Muscle layer of colon (tissue), 2 donors: ENCODE measurements around the gene ZNF784.
"Not testable (repeated sequence)": the region's sequence is repeated elsewhere in the genome, so short reads cannot be mapped to it uniquely, and the experiment has no call there.

Experiments
- H3K27ac ChIP-seq: one replicate; pipeline ENCODE4 v1.7.0; 2013; ENCODE audit warnings: low read depth, mild to moderate bottlenecking, low read length, moderate library complexity
- H3K27me3 ChIP-seq, 2 donors: one replicate each; pipeline ENCODE4 v1.7.0; 2013; ENCODE audit warnings: low read length in 2 of 2, mild to moderate bottlenecking in 2 of 2; ENCODE audit not compliant: insufficient read depth in 2 of 2, control insufficient read depth in 1 of 2
- H3K36me3 ChIP-seq: one replicate; pipeline ENCODE4 v1.7.0; 2013; ENCODE audit warnings: mild to moderate bottlenecking, low read length; ENCODE audit not compliant: insufficient read depth
- H3K4me1 ChIP-seq: one replicate; pipeline ENCODE4 v1.7.0; 2013; ENCODE audit warnings: mild to moderate bottlenecking, low read length; ENCODE audit not compliant: insufficient read depth
- H3K4me3 ChIP-seq, 2 donors: one replicate each; pipeline ENCODE4 v1.7.0; 2013; ENCODE audit warnings: low read length in 2 of 2, low read depth in 1 of 2, mild to moderate bottlenecking in 1 of 2, moderate library complexity in 1 of 2
- H3K9ac ChIP-seq: one replicate; pipeline ENCODE4 v1.7.0; 2013; ENCODE audit warnings: low read length
- H3K9me3 ChIP-seq: one replicate; pipeline ENCODE4 v1.7.0; 2013; ENCODE audit warnings: mild to moderate bottlenecking, low read length
- donor health status: abdominal sarcoma.
- donor health status: Adenocarcinoma of cecum.

The ZNF784 gene

DNA sequence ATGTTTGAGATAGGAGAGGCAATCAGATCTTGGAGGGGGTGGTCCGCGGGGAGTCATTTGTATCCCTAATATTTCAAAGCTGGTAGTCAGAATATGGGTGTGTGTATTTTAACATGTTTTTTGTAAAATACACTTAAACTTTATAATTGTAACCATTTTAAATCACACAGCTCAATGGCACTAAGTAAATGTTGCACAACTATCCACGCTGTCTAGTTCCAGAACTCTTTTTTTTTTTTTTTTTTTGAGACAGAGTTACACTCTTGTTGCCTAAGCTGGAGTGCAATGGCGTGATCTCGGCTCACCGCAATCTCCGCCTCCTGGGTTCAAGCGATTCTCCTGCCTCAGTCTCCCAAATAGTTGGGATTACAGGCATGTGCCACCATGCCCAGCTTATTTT is 40.5 kb downstream of the ZNF784 start:
- peaks cover 30% of the 10 kb centered on the region for H3K4me1 ChIP-seq
- not testable (repeated sequence) for H3K9ac ChIP-seq, H3K27ac ChIP-seq, H3K9me3 ChIP-seq, H3K4me3 ChIP-seq, H3K27me3 ChIP-seq, H3K36me3 ChIP-seq

DNA sequence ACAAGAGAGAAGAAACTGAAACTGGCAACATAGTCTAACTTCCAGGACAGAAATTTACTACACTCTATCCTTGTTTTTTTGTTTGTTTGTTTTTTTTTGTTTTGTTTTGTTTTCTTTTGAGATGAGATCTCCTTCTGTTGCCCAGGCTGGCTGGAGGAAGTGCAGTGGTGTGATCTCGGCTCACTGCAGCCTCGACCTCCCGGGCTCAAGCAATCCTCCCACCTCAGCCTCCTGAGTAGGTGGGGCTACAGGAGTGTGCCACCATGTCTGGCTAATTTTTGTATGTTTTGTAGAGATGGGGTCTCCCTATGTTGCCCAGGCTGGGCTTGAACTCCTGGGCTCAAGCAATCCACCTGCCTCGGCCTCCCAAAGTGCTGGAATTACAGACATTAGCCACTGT is 42.1 kb downstream of the ZNF784 start:
- not testable (repeated sequence) for H3K36me3 ChIP-seq, H3K27me3 ChIP-seq, H3K4me3 ChIP-seq, H3K9me3 ChIP-seq, H3K27ac ChIP-seq, H3K9ac ChIP-seq
- peaks cover 28% of the 10 kb centered on the region for H3K4me1 ChIP-seq

DNA sequence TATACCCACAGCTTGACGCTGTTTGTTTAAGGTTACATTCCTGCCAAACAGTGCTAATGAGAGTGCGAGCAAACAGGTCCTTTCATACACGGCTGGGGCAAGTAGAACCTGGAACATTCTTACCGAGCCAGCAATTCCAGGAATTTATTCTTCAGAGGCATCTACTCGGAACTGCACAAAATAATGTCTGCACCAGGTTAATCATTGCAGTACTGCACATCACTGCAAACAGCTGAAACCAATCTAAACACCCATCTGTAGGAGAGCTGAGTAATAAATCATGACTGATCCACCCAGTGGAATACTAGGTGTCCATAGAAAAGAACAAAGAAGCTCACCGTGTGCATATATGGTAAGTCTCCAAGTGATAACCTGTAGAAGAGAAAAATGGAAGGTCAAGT is 42.5 kb downstream of the ZNF784 start:
- no peaks in the 10 kb centered on the region for H3K9me3 ChIP-seq
- H3K4me1 ChIP-seq: peaks cover 24% of the 10 kb centered on the region
- no peaks in the 10 kb centered on the region for H3K27me3 ChIP-seq
- no peaks in the 10 kb centered on the region for H3K36me3 ChIP-seq
- H3K9ac ChIP-seq: no peak overlapping the region
- H3K27ac ChIP-seq: no peak overlapping the region
- H3K4me3 ChIP-seq: no peak overlapping the region

DNA sequence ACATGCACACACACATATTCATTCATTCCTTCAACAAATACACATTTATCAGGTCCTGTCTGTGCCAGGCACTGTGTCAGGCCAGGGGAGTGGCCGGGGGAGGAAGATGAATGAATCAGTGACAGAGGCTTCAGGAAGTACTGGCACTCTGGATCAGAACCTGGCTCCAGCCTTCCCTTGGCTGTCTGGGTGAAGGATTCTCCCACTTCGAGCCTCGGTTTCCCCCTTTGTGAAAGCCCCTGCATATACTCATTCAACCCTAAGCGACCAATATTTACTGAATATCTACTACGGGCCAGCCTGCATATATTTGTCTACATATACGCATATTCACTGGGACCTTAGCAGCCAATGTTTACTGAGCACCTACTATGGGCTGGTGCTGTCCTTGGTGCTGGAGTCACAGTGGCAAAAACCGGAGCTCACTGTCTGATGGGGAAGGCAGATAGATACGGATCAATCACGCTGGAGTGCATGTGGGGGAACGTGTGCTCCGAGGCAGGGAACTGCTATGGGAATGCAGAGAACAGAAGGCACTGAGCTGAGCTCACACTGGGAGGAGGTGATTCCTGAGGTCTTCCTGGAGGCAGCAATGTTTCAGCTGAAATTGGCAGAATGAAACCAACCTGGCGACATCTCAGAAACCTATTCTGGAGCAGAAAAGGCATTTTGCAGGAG is 43.1 kb downstream of the ZNF784 start:
- H3K27ac ChIP-seq: peak overlapping the region; percentile 90
- H3K4me1 ChIP-seq: peaks cover 22% of the 10 kb centered on the region
- H3K4me3 ChIP-seq: peak overlapping the region; percentile 81 to 91
- no peaks in the 10 kb centered on the region for H3K9me3 ChIP-seq
- no peak overlapping the region for H3K9ac ChIP-seq
- no peaks in the 10 kb centered on the region for H3K36me3 ChIP-seq
- no peaks in the 10 kb centered on the region for H3K27me3 ChIP-seq

DNA sequence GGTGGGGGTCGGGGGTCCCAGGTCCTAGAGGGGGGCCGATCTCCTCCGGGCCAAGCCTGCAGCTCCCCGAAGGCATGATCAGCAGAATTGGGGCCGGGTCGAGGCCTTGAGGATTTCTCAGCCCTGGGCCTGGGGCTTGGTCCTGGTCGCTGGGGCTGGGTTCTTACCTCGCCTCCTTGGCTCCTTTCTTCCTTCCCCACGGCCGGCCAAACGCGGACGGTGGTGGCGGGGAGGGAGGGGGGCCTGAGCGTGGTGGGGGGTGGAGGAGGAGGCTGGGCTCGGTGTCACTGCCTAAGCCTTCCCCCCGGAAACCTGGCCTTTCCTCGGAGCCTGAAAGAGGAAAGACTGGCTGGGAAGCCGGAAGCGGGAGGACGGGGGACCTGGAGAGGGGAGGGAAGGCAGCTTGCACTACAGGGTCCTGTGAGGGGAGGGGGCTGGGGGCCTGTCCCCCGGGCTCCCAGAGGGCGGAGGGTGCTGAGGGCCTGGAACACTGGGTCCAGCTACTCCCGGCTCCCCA is 43.7 kb downstream of the ZNF784 start, which contains the start of gene ZNF579:
TSS of gene ZNF579 (minus strand) at position 221 of the 517 bp plus-strand sequence. CDS start 1,209 bp downstream, outside the sequence.
- Histone ChIP-seq H3K9me3 (no peaks in the 10 kb centered on the region), H3K4me1 (peaks cover 18% of the 10 kb centered on the region), H3K27ac (peak within 1 kb of the TSS; percentile 90)

DNA sequence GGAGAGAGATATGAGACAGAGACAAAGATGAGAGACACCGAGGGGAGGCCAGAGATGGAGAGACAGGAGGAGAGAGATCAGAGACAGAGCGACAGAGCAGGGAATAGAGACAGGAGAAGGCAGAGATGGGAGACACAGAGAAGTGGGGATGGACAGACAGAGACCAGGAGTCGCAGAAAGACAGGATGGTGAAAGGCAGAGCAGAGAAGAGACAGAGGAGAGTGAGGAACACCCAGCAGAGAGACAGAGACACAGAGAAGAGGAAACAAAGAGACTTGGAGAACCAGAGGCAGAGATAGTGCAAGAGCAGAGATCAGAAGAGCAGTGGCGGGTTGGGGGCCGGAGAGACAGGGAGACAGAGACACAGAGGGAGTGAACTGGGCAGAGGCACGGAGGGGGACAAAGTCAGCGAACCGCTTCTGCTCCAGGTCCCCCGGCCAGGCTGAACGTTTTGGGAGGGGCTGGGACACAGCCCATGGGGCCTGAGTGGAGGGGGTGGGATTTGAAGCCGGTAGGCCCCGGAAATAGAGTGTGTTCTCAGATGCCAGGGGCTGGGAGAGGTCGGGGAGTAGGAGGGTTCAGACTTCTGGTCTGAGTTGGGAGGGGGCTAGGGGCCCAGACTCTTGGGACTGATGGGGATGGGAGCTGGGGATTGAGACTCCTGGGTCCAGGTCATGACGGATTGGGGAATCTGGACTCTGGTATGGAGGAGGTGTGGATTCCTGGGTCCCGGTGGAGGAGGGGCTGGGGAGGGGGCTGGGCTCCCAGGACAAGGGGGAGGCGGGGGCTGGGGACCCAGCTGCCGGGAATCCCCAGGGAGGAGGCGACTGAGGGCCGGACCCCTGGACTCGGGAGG is 44.4 kb downstream of the ZNF784 start:
- Histone ChIP-seq H3K27ac (peak overlapping the region; percentile 90), H3K9me3 (no peaks in the 10 kb centered on the region), H3K4me3 (peak overlapping the region; percentile 81 to 91), H3K36me3 (no peaks in the 10 kb centered on the region), H3K27me3 (no peaks in the 10 kb centered on the region), H3K4me1 (peaks cover 18% of the 10 kb centered on the region), H3K9ac (peak overlapping the region; percentile 61)

More for the DNA sequence above, 43.7 kb downstream of the ZNF784 start, which contains the start of gene ZNF579:
- H3K9ac ChIP-seq: peak within 1 kb of the TSS; percentile 61
- peak within 1 kb of the TSS; percentile 81 to 91 for H3K4me3 ChIP-seq
- no peaks in the 10 kb centered on the region for H3K27me3 ChIP-seq
- H3K36me3 ChIP-seq: no peaks in the 10 kb centered on the region

DNA sequence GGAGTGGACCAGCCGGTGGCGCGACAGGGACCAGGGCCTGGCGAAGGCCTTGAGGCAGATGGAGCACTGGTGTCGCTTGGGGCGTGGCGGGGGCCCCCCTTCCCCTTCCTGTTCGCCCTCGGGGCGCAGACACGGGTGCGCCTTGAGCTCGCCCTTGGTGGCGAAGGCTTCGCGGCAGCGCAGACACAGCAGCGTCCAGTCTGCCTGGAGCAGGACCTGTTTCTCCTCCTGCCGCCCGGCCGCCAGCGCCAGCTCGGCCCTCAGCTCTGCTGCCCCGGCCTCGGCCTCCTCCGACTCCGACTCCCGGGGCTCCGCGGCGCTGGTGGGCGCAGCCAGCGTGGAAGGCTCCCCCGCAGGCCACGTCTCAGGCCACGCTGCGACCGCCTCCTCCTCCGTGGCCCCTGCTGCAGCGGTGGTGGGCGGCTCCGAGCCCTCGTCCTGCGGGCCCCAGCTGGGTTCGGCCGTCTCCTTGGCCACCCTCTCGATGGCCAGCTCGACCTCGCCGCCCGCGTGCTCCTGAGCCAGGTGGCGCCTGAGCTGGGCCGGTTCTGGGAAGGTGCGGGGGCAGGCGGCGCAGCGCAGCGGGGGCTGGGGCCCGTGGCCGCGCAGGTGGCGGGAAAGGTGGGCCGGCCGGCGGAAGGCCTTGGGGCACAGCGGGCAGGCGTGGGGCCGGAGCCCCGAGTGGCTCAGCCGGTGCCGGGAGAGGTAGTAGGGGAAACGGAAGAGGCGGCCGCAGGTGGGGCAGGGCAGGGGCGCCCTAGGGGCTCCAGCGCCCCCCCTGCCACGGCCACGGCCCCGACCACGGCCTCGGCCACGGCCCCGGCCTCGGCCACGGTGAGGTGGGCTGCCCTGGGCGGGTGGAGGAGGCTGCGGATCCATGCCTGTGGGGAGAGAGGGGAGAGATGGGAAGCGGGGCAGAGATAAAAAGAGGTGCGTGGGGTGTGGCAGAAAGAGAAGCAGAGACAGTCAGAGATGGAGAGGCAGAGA is 45.3 kb downstream of the ZNF784 start:
- H3K4me3 ChIP-seq: peak overlapping the region in 1 of 2 donors; percentile 81
- no peaks in the 10 kb centered on the region for H3K9me3 ChIP-seq
- H3K36me3 ChIP-seq: no peaks in the 10 kb centered on the region
- peaks cover 18% of the 10 kb centered on the region for H3K4me1 ChIP-seq
- no peaks in the 10 kb centered on the region for H3K27me3 ChIP-seq
- H3K9ac ChIP-seq: peak overlapping the region; percentile 61
- H3K27ac ChIP-seq: no peak overlapping the region

DNA sequence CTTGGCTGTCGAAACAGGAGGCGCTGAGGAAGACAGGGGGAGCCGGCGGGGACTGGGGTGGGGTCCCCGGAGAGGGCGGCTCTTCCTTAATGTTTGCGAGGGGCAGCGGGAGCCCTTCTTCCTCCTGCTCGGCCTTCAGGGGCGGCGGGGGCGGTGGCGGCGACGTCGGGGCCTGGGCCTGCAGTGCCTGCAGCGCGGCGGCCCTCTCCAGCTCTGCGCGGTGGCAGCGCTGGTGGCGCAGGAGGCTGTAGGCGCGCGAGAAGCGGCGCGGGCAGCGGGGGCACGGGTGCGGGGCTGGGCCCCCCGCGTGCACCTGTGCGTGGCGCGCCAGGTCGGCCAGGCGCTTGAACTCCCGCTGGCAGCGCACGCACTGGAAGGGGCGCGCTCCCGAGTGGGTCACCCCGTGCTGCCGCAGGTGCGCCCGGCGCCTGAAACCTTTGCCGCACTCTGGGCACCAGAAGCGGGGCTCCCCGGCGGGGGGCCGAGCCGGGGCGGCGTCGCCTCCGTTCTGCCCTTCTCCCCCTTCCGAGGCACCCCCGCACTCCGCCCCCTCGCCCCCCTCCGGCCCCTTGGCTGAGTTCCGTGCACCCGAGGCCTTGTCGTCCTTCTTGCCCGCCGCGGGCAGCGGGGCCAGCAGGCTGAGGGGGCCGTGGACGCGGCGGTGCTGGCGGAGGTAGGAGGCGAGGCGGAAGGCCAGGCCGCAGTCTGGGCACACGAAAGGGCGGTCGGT is 46.2 kb downstream of the ZNF784 start:
- no peaks in the 10 kb centered on the region for H3K9me3 ChIP-seq
- H3K4me1 ChIP-seq: peaks cover 18% of the 10 kb centered on the region
- no peaks in the 10 kb centered on the region for H3K27me3 ChIP-seq
- no peak overlapping the region for H3K9ac ChIP-seq
- no peak overlapping the region for H3K27ac ChIP-seq
- H3K36me3 ChIP-seq: no peaks in the 10 kb centered on the region
- no peak overlapping the region for H3K4me3 ChIP-seq

DNA sequence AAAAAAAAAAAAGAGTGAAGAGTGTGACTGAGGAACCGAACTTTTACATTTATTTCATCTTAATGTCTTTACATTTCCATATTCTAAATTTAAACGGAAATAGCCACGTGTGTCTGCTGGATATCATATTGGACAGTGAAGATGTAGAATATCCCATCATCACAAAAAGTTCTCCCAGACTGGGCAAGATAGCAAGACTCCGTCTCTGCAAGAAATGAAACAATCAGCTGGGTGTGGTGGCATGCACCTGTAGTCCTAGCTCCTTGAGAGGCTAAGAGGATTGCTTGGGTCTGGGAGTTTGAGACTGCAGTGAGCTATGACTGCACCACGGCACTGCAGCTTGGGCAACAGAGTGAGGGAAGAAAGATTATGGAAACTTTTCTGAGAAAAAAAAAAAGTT is 47.6 kb downstream of the ZNF784 start:
- H3K27me3 ChIP-seq: no peaks in the 10 kb centered on the region
- H3K9me3 ChIP-seq: no peaks in the 10 kb centered on the region
- H3K4me1 ChIP-seq: peaks cover 15% of the 10 kb centered on the region
- no peak overlapping the region for H3K9ac ChIP-seq
- H3K4me3 ChIP-seq: no peak overlapping the region
- no peaks in the 10 kb centered on the region for H3K36me3 ChIP-seq
- no peak overlapping the region for H3K27ac ChIP-seq

DNA sequence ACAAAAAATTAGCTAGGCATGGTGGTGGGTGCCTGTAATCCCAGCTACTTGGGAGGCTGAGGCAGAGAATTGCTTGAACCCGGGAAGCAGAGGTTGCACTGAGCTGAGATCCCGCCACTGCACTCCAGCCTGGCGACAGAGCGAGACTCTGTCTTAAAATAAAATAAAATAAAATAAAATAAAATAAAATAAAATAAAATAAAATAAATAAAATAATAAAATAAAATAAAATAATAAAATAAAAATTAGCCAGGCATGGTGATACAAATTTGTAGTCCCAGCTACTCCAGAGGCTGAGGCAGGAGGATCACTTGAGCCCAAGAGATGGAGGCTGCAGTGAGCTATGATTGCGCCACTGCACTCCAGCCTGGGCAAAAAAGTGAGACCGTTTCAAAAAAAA is 50.4 kb downstream of the ZNF784 start:
- not testable (repeated sequence) for H3K4me1 ChIP-seq, H3K27me3 ChIP-seq, H3K4me3 ChIP-seq, H3K9ac ChIP-seq, H3K9me3 ChIP-seq, H3K36me3 ChIP-seq, H3K27ac ChIP-seq
